Testis (tissue), 2 donors: ENCODE data around the gene COX19.

Source experiments
- CTCF ChIP-seq, 3 experiments: fragments of 450-650 bp in 2 of 3; fragments of 200-600 bp in 1 of 3; sonication (generic) in 1 of 3; IDR thresholded peaks; one replicate each; pipeline ENCODE4 v1.5.1; 2016 to 2019; ENCODE audit warnings: antibody characterized with exemption in 3 of 3, mild to moderate bottlenecking in 2 of 3, moderate library complexity in 1 of 3
- POLR2A ChIP-seq: fragments of 450-650 bp; IDR thresholded peaks from one replicate; pipeline ENCODE4 v1.6.1; 2017; ENCODE audit warnings: antibody characterized with exemption, mild to moderate bottlenecking, moderate library complexity

DNA sequence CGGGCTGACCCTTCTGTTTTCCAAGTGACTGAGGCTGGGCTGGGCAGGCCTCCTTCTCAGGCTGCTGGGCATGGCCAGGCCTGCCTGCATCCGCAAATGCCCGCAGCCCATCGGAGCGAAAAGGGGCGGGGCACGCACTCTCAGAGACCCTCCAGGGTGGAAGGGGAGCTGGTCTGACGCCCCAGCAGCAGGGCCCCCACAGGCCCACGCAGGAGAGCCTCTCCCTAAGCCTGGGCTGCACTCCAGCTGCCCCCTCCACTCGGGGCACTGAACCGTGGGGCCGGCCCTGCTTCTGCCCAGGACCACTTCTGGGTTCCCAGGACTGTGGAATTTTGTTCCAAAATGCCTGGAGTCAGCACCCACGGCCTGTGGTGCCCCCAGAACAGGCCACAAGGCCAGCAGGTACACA is 30.2 kb downstream of the COX19 start:
- TF ChIP-seq CTCF (IDR thresholded peaks at IDR 0.05) (no peak), POLR2A (no peak)
